NCI-H2227 treated with DMSO at 0.1 percent for 48 hours (cell line): ENCODE data around the gene MBD2.
"Not testable (repeated sequence)": the region's sequence is repeated elsewhere in the genome, so short reads cannot be mapped to it uniquely, and the experiment has no call there.

ENCODE experiments used
- DNase-seq: peaks from one replicate; lab custom pipeline; 2025; lab: John Stamatoyannopoulos, UW

MBD2 gene

DNA sequence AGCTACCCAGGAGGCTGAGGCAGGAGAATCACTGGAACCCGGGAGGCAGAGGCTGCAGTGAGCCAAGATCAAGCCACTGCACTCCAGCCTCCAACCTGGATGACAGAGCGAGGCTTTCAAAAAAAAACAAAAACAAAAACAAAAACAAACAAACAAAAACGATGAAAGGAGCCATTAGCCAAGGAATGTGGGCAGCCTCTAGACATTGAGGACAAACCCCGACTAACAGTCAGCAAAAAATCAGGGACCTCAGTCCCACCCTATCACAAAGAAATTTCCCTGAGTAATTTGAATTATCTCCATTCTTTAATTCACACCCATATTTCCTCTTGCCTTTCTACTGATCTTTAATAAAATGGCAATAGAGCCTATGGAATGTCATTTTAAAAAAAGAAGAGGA, 75.8 kb downstream of the MBD2 start:
- DNase-seq = no peak

- no peak for DNase-seq
These were observed 76.3 kb downstream of the MBD2 start for GRCh38 chr18:54148151-54148550.

DNA sequence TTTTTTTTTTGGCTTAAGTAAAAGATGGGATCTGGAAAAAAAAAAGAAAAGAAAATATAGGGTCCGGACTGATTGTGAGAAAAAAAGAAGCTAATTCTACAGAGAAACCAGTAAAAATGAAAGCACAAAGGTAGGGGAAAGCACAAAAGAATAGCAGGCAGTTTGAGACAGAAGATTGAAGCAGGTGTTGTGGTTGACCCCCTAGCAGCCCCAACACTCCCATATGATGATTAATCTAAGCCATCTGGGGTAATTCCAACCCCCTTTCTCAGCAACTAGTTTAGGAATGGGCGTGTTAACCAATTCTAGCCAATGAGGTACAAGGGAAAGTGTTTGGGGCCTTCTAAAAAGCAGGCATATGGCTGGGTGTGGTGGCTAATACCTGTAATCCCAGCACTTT, 77.0 kb downstream of the MBD2 start:
- no peak for DNase-seq

- DNase-seq = no peak
These were observed 83.3 kb downstream of the MBD2 start for GRCh38 chr18:54141041-54141608.

GRCh38 chr18:54140641-54141040, 83.8 kb downstream of the MBD2 start:
- no peak for DNase-seq

DNA sequence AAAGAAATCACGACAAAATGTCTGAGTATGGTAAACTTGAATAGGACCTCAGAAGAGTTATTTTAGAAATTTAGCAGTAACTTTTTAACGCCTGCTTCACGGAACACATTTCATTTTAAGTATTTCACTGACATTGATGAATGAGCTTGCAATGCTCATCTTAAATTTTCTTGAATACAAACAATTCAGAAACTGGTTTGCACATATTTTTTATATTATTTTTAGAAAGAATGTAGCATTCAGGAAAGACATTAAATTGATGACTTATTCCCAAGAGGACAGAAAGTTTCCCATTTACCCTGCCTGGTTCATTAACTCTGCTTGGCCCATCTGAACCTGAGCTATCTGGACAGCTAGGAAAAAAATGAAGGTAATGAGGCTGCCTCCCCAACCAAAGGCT, 89.3 kb downstream of the MBD2 start:
- DNase-seq = no peak

- no peak for DNase-seq
These were observed 90.4 kb downstream of the MBD2 start for GRCh38 chr18:54134053-54134452.

DNA sequence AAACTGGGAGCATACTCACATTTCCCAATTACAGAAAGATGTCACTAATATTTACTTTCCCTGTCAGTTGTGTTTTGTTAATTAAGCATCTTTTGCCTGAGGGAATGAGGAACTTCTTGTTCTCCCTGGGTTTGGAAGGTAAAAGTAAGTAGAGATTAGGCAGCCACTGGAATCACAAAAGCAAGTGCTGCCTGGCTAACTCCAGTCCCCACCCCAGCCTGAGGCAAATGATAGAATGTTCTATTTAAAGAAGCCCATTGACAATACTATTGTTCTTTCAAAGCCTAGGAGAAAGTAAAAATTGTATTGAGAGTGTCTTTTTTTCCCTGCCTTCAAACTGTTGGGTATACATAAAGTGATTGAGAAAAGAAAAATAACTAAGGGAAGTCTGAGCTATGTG, 93.8 kb downstream of the MBD2 start:
- DNase-seq = no peak

DNA sequence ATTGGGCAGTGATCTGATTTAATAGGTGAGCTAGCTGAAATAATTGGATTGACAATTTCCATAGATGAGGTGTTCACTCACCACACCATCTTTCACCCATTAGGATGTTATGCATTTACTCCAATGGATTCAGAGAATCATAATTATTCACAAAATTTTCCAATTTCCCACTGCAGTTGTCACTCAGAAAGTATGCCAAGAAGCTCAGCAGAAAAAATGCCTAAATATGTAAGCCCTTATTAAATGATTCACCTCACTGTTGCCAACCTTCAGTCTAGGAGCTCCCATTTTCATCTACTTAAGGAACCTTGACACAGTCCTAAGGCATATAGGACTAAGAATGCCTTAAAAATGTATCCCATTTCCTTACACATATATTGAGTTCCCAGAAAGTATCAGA, 94.3 kb downstream of the MBD2 start:
- no peak for DNase-seq

- DNase-seq = no peak
These were observed 94.9 kb downstream of the MBD2 start for GRCh38 chr18:54129448-54130067.

- peak; percentile 8 for DNase-seq
These were observed 96.6 kb downstream of the MBD2 start for GRCh38 chr18:54127759-54128378.

- no peak for DNase-seq
These were observed 99.0 kb downstream of the MBD2 start for GRCh38 chr18:54125429-54125828.

DNA sequence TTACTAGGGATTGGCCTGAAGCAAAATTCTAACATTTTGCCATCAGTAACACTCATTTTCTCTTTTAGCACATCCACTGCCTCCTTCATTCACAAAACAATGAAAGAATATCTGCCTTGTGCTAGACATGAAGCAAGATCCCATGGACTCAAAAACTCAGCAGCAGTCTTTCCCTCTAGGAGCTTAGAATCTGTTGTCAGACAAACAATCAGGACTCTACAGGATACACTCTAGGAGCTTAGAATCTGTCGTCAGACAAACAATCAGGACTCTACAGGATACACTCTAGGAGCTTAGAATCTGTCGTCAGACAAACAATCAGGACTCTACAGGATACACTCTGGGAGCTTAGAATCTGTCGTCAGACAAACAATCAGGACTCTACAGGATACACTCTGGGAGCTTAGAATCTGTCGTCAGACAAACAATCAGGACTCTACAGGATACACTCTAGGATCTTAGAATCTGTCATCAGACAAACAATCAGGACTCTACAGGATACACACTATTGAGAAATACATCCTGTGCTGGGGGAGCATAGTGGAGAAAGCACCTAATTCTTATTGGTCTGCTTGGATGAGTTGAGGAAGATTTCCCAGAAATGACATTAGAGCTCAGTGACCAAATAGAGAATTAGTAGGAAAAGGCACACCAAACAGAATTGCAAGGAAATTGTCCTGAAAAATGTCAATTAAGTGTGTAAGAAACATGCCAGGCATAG, 100.6 kb downstream of the MBD2 start:
- DNase-seq = not testable (repeated sequence)

DNA sequence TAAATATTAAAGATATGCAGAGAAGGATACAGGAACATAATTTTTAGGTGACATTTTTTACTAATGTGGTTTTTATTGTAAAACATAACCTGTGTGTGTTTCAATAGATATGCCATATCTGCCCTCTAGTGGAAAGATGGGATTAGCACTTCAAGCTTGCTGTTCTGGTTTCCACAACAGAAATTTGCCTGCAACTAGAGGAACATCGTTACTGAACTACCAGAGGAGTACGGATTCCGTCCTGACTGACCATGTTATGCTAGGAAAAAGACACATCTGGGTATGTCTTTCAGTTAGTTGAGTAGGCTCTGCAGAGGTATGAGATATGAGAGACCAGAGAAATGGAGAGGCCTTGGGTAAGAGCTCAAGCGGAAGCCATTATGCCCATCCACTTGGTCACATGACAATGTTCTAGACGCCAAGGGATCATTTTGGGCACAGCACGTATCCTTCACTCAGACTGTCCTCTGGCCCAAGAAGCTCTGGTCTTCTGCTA, 104.9 kb downstream of the MBD2 start:
- peak; percentile 80 for DNase-seq

GRCh38 chr18:54117853-54118773, 106.4 kb downstream of the MBD2 start:
- DNase-seq = no peak

DNA sequence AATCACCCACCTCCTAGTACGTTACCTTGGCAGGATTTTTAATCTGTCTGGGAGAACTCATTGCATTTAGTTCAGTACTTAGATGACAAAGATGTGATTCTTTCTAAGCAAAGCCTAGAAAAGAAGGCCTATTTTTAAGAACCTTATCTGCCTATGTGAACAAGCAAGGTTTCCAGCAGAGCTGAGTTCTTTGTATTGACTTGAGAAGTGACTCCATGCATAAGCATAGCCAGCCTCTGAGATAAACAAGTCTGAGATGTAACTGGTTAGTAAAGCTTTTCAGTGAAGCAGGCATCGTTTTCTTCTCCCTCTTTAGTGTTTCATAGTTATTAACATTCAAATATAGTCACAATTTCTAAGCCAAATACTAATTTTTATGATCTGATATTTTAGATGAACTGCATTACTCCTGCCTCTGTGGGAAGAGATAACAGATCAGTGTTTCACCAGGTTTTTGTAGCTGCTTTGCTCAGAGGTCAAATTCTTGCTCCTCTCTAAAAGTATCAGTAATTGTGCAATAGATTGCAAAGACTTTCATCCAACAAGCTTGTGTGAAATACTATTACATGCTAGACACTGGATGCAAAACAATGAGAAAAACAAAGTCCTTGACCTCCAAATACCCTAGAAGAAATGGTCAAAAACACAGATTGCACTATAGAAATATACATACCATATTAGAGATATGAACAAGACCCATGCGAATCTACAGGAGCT, 107.8 kb downstream of the MBD2 start:
- no peak for DNase-seq

DNA sequence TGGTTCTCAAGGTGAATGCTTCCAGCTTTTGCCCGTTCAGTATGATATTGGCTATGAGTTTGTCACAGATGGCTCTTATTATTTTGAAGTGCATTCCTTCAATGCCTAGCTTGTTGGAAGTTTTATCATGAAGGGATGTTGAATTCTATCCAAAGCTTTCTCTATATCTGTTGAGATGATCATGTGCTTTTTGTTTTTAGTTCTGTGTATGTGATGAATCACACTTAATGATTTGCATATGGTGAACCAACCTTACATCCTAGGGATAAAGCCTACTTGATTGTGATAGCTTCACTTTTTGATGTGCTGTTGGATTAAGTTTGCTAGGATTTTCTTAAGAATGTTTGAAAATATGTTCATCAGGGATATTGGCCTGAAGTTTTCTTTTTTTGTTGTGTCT, 112.1 kb downstream of the MBD2 start:
- DNase-seq = no peak

GRCh38 chr18:54109131-54109683, 115.3 kb downstream of the MBD2 start:
- no peak for DNase-seq

DNA sequence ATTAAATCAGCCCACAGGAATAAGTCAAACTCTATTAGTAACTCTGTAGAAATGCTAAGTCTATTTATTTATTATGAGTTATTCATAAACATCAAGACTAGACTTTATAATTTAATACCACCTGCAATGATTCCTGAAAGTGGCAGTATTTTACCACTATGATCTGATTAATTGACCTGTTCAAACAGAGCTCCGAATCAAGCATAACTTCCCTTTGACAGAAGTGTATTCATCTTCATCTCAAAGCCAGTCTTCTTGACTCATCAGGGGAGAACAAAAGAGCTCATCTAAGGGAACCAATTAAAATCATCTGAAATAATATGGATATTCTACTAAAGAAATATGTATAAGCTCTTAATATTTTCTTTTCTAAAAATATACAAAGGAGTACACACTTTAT, 122.3 kb downstream of the MBD2 start:
- no peak for DNase-seq
